Activated naive CD4-positive, alpha-beta T cell treated with anti-CD3 and anti-CD28 coated beads for 36 hours (primary cell): ENCODE measurements around the gene ADAMTS9. TPM values are rescaled to one million over a fixed set of nuclear protein-coding genes. Genes with fewer than 3 reads are reported as not detected.

Experiments
- CTCF ChIA-PET: fragments of 350-600 bp; sonication (Branson Sonifier 250); formaldehyde crosslinking; loops from one replicate; lab custom pipeline; 2021; ENCODE audit warnings: antibody characterized with exemption; lab: Charles Lee
- DNase-seq: peaks from one replicate; pipeline ENCODE4 v3.0.0-alpha.2; 2020
- H3K27ac Mint-ChIP-seq: one replicate; pipeline ENCODE4 v1.8.0; 2021; ENCODE audit warnings: mild to moderate bottlenecking, mixed read lengths
- H3K27me3 Mint-ChIP-seq: one replicate; pipeline ENCODE4 v1.8.0; 2021; ENCODE audit warnings: low read depth, mixed read lengths
- H3K36me3 Mint-ChIP-seq: one replicate; pipeline ENCODE4 v1.8.0; 2021; ENCODE audit warnings: low read depth, mixed read lengths
- H3K4me1 Mint-ChIP-seq: one replicate; pipeline ENCODE4 v1.8.0; 2021; ENCODE audit warnings: low read depth, mixed read lengths
- H3K4me3 Mint-ChIP-seq: one replicate; pipeline ENCODE4 v1.8.0; 2021; ENCODE audit warnings: mild to moderate bottlenecking, moderate library complexity, mixed read lengths
- H3K9me3 Mint-ChIP-seq: one replicate; pipeline ENCODE4 v1.8.0; 2021; ENCODE audit warnings: mixed read lengths
- intact Hi-C: fragments of 100-400 bp; cut with micrococcal nuclease; formaldehyde crosslinking; loops from one replicate; pipeline ENCODE4 v1.15.1; 2023
- total RNA-seq, 2 experiments: library from RNA; stranded (reverse); gene quantifications; one replicate each; pipeline ENCODE4 v1.2.3, GENCODE V29; 2021

ADAMTS9 gene
- total RNA-seq, 2 experiments from 2014 or later: not detected

DNA sequence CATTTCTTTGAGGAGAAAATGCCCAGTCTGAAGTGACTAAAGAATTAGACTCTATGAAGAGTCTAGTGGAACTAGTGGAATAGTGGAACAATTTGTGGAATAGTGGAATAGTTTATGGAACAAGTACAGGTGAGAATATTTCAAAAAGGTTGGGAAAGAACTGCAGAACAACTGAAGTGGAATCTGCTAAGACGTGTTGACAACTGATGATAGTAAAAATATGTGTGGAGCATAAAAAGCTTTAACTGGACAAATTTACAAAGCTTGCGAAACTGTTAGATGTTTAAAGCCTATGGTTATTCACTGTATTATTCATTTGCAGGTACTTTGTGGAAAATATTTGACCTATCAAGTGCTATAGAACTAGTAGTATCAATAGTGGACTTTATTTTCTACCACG, 164.5 kb downstream of the ADAMTS9 start:
- intact Hi-C loops: no loop called here
- no peak for DNase-seq
- H3K4me1 Mint-ChIP-seq: no peaks in the 10 kb centered on the region
- H3K27me3 Mint-ChIP-seq: peaks cover 8% of the 10 kb centered on the region
- peaks cover 2% of the 10 kb centered on the region for H3K9me3 Mint-ChIP-seq
- CTCF ChIA-PET: no interaction called here
- H3K27ac Mint-ChIP-seq: no peak overlapping the region
- no peak overlapping the region for H3K4me3 Mint-ChIP-seq
- no peaks in the 10 kb centered on the region for H3K36me3 Mint-ChIP-seq

DNA sequence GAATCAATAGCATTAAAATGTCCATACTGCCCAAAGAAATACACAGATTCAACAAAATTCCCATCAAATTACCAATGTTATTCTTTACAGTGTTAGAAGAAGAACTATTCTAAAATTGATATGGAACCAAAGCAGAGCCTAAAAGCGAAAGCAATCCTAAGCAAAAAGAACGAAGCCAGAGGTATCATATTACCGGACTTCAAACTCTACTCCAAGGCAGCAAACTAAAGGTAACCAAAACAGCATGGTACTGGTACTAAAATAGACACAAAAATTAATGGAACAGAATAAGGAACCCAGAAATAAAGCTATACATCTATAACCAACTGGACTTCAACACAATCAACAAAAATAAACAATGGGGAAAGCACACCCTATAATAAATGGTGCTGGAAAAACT, 167.5 kb downstream of the ADAMTS9 start:
- H3K9me3 Mint-ChIP-seq: peaks cover 2% of the 10 kb centered on the region
- no peaks in the 10 kb centered on the region for H3K4me1 Mint-ChIP-seq
- no peak for DNase-seq
- no peak overlapping the region for H3K4me3 Mint-ChIP-seq
- CTCF ChIA-PET: no interaction called here
- no peaks in the 10 kb centered on the region for H3K36me3 Mint-ChIP-seq
- peaks cover 7% of the 10 kb centered on the region for H3K27me3 Mint-ChIP-seq
- intact Hi-C loops: no loop called here
- no peak overlapping the region for H3K27ac Mint-ChIP-seq

DNA sequence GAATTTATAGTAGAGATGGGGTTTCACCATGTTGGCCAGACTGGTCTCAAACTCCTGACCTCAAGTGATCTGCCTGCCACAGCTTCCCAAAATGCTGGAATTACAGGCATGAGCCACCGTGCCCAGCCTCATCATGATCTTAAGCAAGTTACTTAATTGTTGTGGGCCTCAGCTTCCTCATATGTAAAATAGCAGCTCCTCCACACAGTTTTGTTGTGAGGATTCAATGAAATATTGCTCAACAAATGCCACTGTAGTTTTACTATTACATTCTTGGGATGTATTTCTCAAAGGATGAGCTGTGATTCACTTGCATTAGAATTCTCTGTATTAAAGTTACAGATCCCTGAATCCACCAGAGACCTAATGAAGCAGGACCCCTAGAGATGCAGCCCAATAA, 168.8 kb downstream of the ADAMTS9 start:
- H3K27ac Mint-ChIP-seq: no peak overlapping the region
- no peaks in the 10 kb centered on the region for H3K36me3 Mint-ChIP-seq
- CTCF ChIA-PET: interaction anchor here (1.5 kb wide), 1 partner anchor 11 kb away, joined by 3 read pairs; no protein-coding TSS in a partner anchor
- no peak overlapping the region for H3K4me3 Mint-ChIP-seq
- peaks cover 2% of the 10 kb centered on the region for H3K9me3 Mint-ChIP-seq
- peaks cover 7% of the 10 kb centered on the region for H3K27me3 Mint-ChIP-seq
- DNase-seq: no peak
- no peaks in the 10 kb centered on the region for H3K4me1 Mint-ChIP-seq
- intact Hi-C loops: no loop called here

DNA sequence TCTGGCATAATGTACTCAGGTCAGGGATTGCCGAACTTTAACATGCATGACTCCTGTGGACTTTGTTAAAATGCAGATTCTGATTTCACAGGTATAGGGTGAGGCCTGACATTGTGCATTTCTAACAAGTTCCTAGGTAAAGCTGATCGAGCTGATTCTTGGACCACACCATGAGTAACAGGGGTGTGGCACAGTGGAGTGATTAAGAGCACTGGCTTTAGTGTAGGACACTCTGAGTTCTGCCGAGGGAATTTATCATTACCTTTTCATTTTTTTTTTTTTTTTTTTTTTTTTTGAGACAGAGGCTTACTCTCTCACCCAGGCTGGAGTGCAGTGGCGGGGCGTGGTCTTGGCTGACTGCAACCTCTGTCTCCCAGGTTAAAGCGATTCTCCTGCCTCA, 169.3 kb downstream of the ADAMTS9 start:
- Mint-ChIP-seq H3K27ac (no peak overlapping the region), H3K9me3 (peaks cover 2% of the 10 kb centered on the region)

DNA sequence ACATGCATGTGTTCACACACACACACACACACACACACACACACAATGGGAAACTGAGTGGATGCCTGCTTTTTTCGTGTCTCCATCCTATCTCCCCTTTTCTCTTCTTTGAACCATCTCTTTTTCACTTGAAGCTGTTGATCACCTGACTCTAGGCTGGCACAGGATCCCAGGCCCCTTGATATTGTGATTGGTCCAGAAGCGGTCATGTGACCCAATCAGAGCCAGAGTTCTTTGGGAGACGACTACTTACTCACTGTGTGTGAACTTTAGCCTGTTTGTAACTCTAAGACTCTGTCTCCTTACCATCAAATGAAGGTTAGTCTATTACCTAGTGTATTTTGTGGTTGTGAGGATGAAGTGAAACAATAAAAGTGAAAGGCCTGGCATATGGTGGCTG, 172.9 kb downstream of the ADAMTS9 start:
- intact Hi-C loops: no loop called here
- CTCF ChIA-PET: no interaction called here
- DNase-seq: no peak
- H3K36me3 Mint-ChIP-seq: no peaks in the 10 kb centered on the region
- no peak overlapping the region for H3K27ac Mint-ChIP-seq
- no peak overlapping the region for H3K4me3 Mint-ChIP-seq
- H3K4me1 Mint-ChIP-seq: no peaks in the 10 kb centered on the region
- peaks cover 8% of the 10 kb centered on the region for H3K27me3 Mint-ChIP-seq
- H3K9me3 Mint-ChIP-seq: no peaks in the 10 kb centered on the region

More for the DNA sequence above, 169.3 kb downstream of the ADAMTS9 start:
- no peak for DNase-seq
- Mint-ChIP-seq H3K27me3 (peaks cover 7% of the 10 kb centered on the region), H3K4me1 (no peaks in the 10 kb centered on the region), H3K4me3 (no peak overlapping the region), H3K36me3 (no peaks in the 10 kb centered on the region)
- intact Hi-C loops: no loop called here
- CTCF ChIA-PET: interaction anchor here (1.5 kb wide), 1 partner anchor 12 kb away, joined by 3 read pairs; no protein-coding TSS in a partner anchor

GRCh38 chr3:64509206-64509605, 178.6 kb downstream of the ADAMTS9 start:
- H3K36me3 Mint-ChIP-seq: no peaks in the 10 kb centered on the region
- CTCF ChIA-PET: no interaction called here
- peaks cover 9% of the 10 kb centered on the region for H3K27me3 Mint-ChIP-seq
- H3K9me3 Mint-ChIP-seq: no peaks in the 10 kb centered on the region
- no peak overlapping the region for H3K4me3 Mint-ChIP-seq
- no peak overlapping the region for H3K27ac Mint-ChIP-seq
- no peaks in the 10 kb centered on the region for H3K4me1 Mint-ChIP-seq
- no peak for DNase-seq
- intact Hi-C loops: no loop called here

GRCh38 chr3:64508140-64508539, 179.7 kb downstream of the ADAMTS9 start:
- Mint-ChIP-seq H3K4me3 (no peak overlapping the region), H3K27me3 (peaks cover 15% of the 10 kb centered on the region), H3K4me1 (no peaks in the 10 kb centered on the region), H3K9me3 (no peaks in the 10 kb centered on the region), H3K27ac (no peak overlapping the region), H3K36me3 (no peaks in the 10 kb centered on the region)
- CTCF ChIA-PET: no interaction called here
- intact Hi-C loops: no loop called here
- no peak for DNase-seq

DNA sequence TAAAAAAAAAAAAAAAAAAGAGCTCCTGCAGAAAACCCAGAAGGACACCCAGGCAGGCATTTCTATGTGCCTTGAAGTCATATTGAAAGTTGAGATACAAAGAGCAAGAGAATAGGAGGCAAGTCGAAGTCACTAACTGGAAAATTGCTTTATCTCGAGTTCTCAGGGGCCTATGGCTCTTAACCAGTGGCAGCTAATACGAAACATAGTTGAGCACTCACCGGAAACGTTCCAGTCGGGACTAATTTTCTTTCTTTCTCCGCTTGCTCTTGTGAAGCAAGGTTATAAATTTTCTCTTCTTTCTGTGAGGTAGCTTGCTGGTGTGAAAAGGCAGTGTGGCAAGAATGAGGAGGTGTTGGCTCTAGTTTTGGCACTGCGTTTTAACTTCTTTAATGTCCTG, 181.5 kb downstream of the ADAMTS9 start:
- no peak overlapping the region for H3K27ac Mint-ChIP-seq
- intact Hi-C loops: no loop called here
- H3K4me1 Mint-ChIP-seq: no peaks in the 10 kb centered on the region
- CTCF ChIA-PET: interaction anchor here (0.7 kb wide), 1 partner anchor 488 kb away, joined by 3 read pairs; no protein-coding TSS in a partner anchor
- no peaks in the 10 kb centered on the region for H3K9me3 Mint-ChIP-seq
- no peak for DNase-seq
- H3K27me3 Mint-ChIP-seq: peaks cover 21% of the 10 kb centered on the region
- no peak overlapping the region for H3K4me3 Mint-ChIP-seq
- no peaks in the 10 kb centered on the region for H3K36me3 Mint-ChIP-seq

- intact Hi-C loops: no loop called here
- Mint-ChIP-seq H3K27ac (no peak overlapping the region), H3K9me3 (no peaks in the 10 kb centered on the region), H3K36me3 (no peaks in the 10 kb centered on the region), H3K4me1 (no peaks in the 10 kb centered on the region), H3K4me3 (no peak overlapping the region), H3K27me3 (peaks cover 21% of the 10 kb centered on the region)
- CTCF ChIA-PET: no interaction called here
- DNase-seq: no peak
Observed at GRCh38 chr3:64505419-64505818, 182.4 kb downstream of the ADAMTS9 start.

DNA sequence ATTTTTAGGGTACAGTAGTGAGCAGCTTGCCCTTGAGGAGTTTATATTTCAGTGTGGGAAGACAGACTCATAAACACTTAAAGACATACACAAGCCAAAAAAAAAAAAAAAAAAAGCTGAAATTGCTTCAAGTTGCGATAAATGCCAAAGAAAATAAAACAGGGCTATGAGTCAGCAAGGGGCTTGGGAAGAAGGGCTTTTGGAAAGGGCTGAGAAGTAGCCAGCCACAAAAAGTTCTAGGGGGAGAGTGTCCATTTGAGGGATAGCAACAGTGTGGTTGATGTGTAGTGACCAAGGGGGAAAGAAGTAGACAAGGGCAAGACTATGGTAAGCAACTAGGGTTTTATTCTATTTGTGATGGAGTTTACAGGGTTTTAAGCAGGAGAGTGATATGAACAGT, 185.5 kb downstream of the ADAMTS9 start:
- intact Hi-C loops: no loop called here
- Mint-ChIP-seq H3K36me3 (no peaks in the 10 kb centered on the region), H3K9me3 (no peaks in the 10 kb centered on the region), H3K27ac (no peak overlapping the region), H3K4me3 (no peak overlapping the region), H3K4me1 (no peaks in the 10 kb centered on the region), H3K27me3 (peaks cover 28% of the 10 kb centered on the region)
- CTCF ChIA-PET: interaction anchor here (0.6 to 0.8 kb wide), 2 partner anchors 24 to 134 kb away, joined by 3 read pairs; no protein-coding TSS in a partner anchor
- no peak for DNase-seq

- intact Hi-C loops: no loop called here
- H3K27ac Mint-ChIP-seq: no peak overlapping the region
Observed at GRCh38 chr3:64501298-64501906, 186.4 kb downstream of the ADAMTS9 start.

DNA sequence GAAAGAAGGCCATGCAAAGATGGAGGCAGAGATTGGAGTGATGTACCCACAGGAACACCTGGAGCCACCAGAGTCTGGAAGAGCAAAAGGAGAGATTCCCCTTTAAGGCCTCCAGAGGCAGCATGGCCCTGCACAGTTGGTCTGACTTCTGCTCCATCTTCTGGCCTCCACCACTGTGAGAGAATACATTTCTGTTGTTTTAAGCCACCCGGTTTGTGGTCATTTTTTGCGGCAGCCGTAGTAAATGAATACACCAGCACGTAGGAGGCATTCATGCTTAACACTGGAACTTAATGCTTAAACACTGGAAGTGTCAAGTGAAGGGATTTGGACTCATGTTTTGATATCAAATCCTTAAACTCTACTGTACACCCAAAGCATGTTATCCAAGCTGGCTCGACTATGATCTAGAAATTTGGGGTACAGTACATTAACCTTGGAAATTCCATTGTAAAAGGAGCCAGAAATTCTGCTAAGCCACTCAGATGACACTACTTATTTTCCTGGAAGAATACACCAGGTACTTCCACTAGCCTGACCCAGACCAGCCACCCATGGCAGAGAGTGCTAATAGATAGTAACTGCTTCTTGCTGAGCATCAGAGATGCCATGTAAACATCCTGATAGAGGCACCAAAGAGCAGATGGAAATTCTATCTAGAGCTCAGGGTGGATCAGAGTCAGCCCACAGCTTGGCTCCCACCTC, 190.9 kb downstream of the ADAMTS9 start:
- intact Hi-C loops: no loop called here
- no peaks in the 10 kb centered on the region for H3K4me1 Mint-ChIP-seq
- H3K4me3 Mint-ChIP-seq: no peak overlapping the region

More at GRCh38 chr3:64501298-64501906, 186.4 kb downstream of the ADAMTS9 start:
- H3K4me3 Mint-ChIP-seq: no peak overlapping the region
- CTCF ChIA-PET: interaction anchor here (0.6 to 0.8 kb wide), 2 partner anchors 14 to 25 kb away, joined by 3 to 10 read pairs; no protein-coding TSS in a partner anchor
- no peak for DNase-seq
- H3K27me3 Mint-ChIP-seq: peaks cover 30% of the 10 kb centered on the region
- no peaks in the 10 kb centered on the region for H3K36me3 Mint-ChIP-seq
- no peaks in the 10 kb centered on the region for H3K9me3 Mint-ChIP-seq
- H3K4me1 Mint-ChIP-seq: no peaks in the 10 kb centered on the region

More for the DNA sequence above, 190.9 kb downstream of the ADAMTS9 start:
- Mint-ChIP-seq H3K36me3 (no peaks in the 10 kb centered on the region), H3K27ac (no peak overlapping the region), H3K27me3 (peaks cover 31% of the 10 kb centered on the region), H3K9me3 (no peaks in the 10 kb centered on the region)
- CTCF ChIA-PET: interaction anchor here (2.4 kb wide), 1 partner anchor 12 kb away, joined by 9 read pairs; no protein-coding TSS in a partner anchor
- DNase-seq: no peak
